Neuronal stem cell (in vitro differentiated cells): Measurements from ENCODE around the gene KCNQ1.

Experiments used
- DNase-seq: peaks from one replicate; pipeline ENCODE4 v3.0.0-alpha.2; 2013; ENCODE audit warnings: low spot score
- H2AFZ ChIP-seq: one replicate; pipeline ENCODE4 v1.6.1; 2013; ENCODE audit warnings: mild to moderate bottlenecking, low read length, inconsistent platforms
- H2AK5ac ChIP-seq: 2 replicates; pipeline ENCODE4 v1.6.1; 2013; ENCODE audit warnings: low read depth, mild to moderate bottlenecking, inconsistent platforms, low read length, moderate library complexity, mixed read lengths
- H2BK120ac ChIP-seq: 2 replicates; pipeline ENCODE4 v1.6.1; 2013; ENCODE audit warnings: low read depth, mild to moderate bottlenecking, inconsistent platforms, low read length, moderate library complexity, mixed read lengths
- H2BK12ac ChIP-seq: one replicate; pipeline ENCODE4 v1.6.1; 2013; ENCODE audit warnings: low read length, inconsistent platforms
- H2BK15ac ChIP-seq: 2 replicates; pipeline ENCODE4 v1.6.1; 2013; ENCODE audit warnings: mild to moderate bottlenecking, low read length, inconsistent platforms, mixed read lengths
- H2BK5ac ChIP-seq: one replicate; pipeline ENCODE4 v1.6.1; 2013; ENCODE audit warnings: inconsistent platforms, mild to moderate bottlenecking, low read length, moderate library complexity
- H3K14ac ChIP-seq: one replicate; pipeline ENCODE4 v1.6.1; 2013; ENCODE audit warnings: low read length, inconsistent platforms
- H3K18ac ChIP-seq: 2 replicates; pipeline ENCODE4 v1.6.1; 2013; ENCODE audit warnings: low read length, inconsistent platforms
- H3K23ac ChIP-seq: 2 replicates; pipeline ENCODE4 v1.6.1; 2013; ENCODE audit warnings: low read depth, mild to moderate bottlenecking, mixed read lengths, low read length, inconsistent platforms; ENCODE audit not compliant: poor library complexity
- H3K27ac ChIP-seq: replicated peaks from 3 replicates; pipeline ENCODE4 v1.5.1; 2013; ENCODE audit warnings: low read length, inconsistent platforms
- H3K27me3 ChIP-seq, 3 experiments: 2 replicates each; pipeline ENCODE4 v1.6.1; 2013; ENCODE audit warnings: low read length in 3 of 3, mild to moderate bottlenecking in 2 of 3, inconsistent platforms in 1 of 3, low read depth in 1 of 3, mixed read lengths in 1 of 3, moderate library complexity in 1 of 3; ENCODE audit not compliant: control insufficient read depth in 3 of 3, insufficient read depth in 3 of 3
- H3K36me3 ChIP-seq, 2 donors: replicated peaks in 1 of 2; 2 replicates each; pipeline ENCODE4 v1.6.1; 2013; ENCODE audit warnings: low read length in 2 of 2; ENCODE audit not compliant: control insufficient read depth in 2 of 2, insufficient read depth in 2 of 2
- H3K4ac ChIP-seq: 2 replicates; pipeline ENCODE4 v1.6.1; 2013; ENCODE audit warnings: inconsistent platforms, mild to moderate bottlenecking, low read length, moderate library complexity
- H3K4me1 ChIP-seq, 2 donors: 1 replicate in 1 of 2; 2 replicates in 1 of 2; pipeline ENCODE4 v1.6.1; 2013; ENCODE audit warnings: low read length in 2 of 2, low read depth in 1 of 2; ENCODE audit not compliant: control insufficient read depth in 2 of 2, insufficient read depth in 1 of 2
- H3K4me2 ChIP-seq: one replicate; pipeline ENCODE4 v1.6.1; 2013; ENCODE audit warnings: mild to moderate bottlenecking, low read length, inconsistent platforms; ENCODE audit not compliant: insufficient read depth, poor library complexity, severe bottlenecking
- H3K4me3 ChIP-seq, 2 donors: 2 replicates each; pipeline ENCODE4 v1.5.1; 2013; ENCODE audit warnings: low read length in 2 of 2, mild to moderate bottlenecking in 2 of 2, inconsistent platforms in 1 of 2, moderate library complexity in 1 of 2
- H3K79me1 ChIP-seq: one replicate; pipeline ENCODE4 v1.6.1; 2013; ENCODE audit warnings: low read depth, mild to moderate bottlenecking, inconsistent platforms, low read length, moderate library complexity
- H3K9ac ChIP-seq: one replicate; pipeline ENCODE4 v1.6.1; 2013; ENCODE audit warnings: mild to moderate bottlenecking, low read depth, low read length, inconsistent platforms; ENCODE audit not compliant: poor library complexity
- H3K9me3 ChIP-seq, 2 donors: replicated peaks in 1 of 2; 2 replicates each; pipeline versions ENCODE3 to v1.6.1; 2013; ENCODE audit warnings: low read length in 2 of 2, mild to moderate bottlenecking in 2 of 2, inconsistent platforms in 1 of 2, low read depth in 1 of 2, mixed read lengths in 1 of 2, moderate library complexity in 1 of 2; ENCODE audit not compliant: control insufficient read depth in 2 of 2, insufficient read depth in 1 of 2
- H4K8ac ChIP-seq: one replicate; pipeline ENCODE4 v1.6.1; 2013; ENCODE audit warnings: low read depth, mild to moderate bottlenecking, inconsistent platforms, low read length, moderate library complexity
- H4K91ac ChIP-seq: one replicate; pipeline ENCODE4 v1.6.1; 2013; ENCODE audit warnings: low read length, low read depth, mild to moderate bottlenecking, inconsistent platforms; ENCODE audit not compliant: poor library complexity
- WGBS, 2 donors: extraction: QIAGEN DNeasy Blood & Tissue Kit; methylation state at CpG; one replicate each; pipeline ENCODE4 v1.1.7; 2013; ENCODE audit warnings: missing lambda C conversion rate in 2 of 2, mixed read lengths in 1 of 2; ENCODE audit not compliant: insufficient read length in 2 of 2, insufficient replicate concordance in 1 of 2; ENCODE audit errors: extremely low coverage in 2 of 2; 5-methylcytosine and 5-hydroxymethylcytosine counted together

The KCNQ1 gene

GRCh38 chr11:2421226-2421994 lies 23.4 kb upstream of the KCNQ1 start:
- Histone ChIP-seq H3K23ac (peak overlapping the region; percentile 68), H2AK5ac (peak overlapping the region; percentile 99), H3K4me3 (no peak overlapping the region), H3K27ac (no peak overlapping the region), H2BK5ac (peak overlapping the region; percentile 95), H2BK12ac (peak overlapping the region; percentile 91), H2BK15ac (peak overlapping the region; percentile 100), H3K4me1 (peaks cover 4 to 10% of the 10 kb centered on the region in 2 donors), H3K4ac (peak overlapping the region; percentile 38), H2BK120ac (peak overlapping the region; percentile 93), H3K79me1 (peaks cover 2% of the 10 kb centered on the region), H3K18ac (peak overlapping the region; percentile 95), H4K8ac (peak overlapping the region; percentile 100), H4K91ac (no peak overlapping the region), H3K4me2 (no peak overlapping the region), H3K14ac (peak overlapping the region; percentile 94), H2AFZ (peak overlapping the region; percentile 99), H3K27me3 (no peaks in the 10 kb centered on the region), H3K9ac (peak overlapping the region; percentile 86), H3K36me3 (no peaks in the 10 kb centered on the region), H3K9me3 (no peaks in the 10 kb centered on the region)
- no CpG with 5 or more reads among the region's 19 CpGs for WGBS, 2 donors
- no peak for DNase-seq

GRCh38 chr11:2421996-2422395 lies 22.8 kb upstream of the KCNQ1 start:
- WGBS, 2 donors, result no CpG with 5 or more reads among the region's 17 CpGs
- Histone ChIP-seq H3K4me2 (no peak overlapping the region), H2BK12ac (no peak overlapping the region), H3K9ac (no peak overlapping the region), H2AFZ (no peak overlapping the region), H3K27me3 (no peaks in the 10 kb centered on the region), H3K4me1 (peaks cover 4 to 10% of the 10 kb centered on the region in 2 donors), H3K36me3 (no peaks in the 10 kb centered on the region), H3K79me1 (peaks cover 2% of the 10 kb centered on the region), H3K4ac (no peak overlapping the region), H4K91ac (no peak overlapping the region), H2AK5ac (peak overlapping the region; percentile 99), H3K4me3 (no peak overlapping the region), H4K8ac (no peak overlapping the region), H2BK120ac (no peak overlapping the region), H3K27ac (no peak overlapping the region), H3K23ac (no peak overlapping the region), H2BK5ac (no peak overlapping the region), H3K9me3 (no peaks in the 10 kb centered on the region), H3K14ac (peak overlapping the region; percentile 8), H2BK15ac (peak overlapping the region; percentile 85), H3K18ac (peak overlapping the region; percentile 5)
- DNase-seq, result no peak

- Histone ChIP-seq H3K79me1 (peaks cover 2% of the 10 kb centered on the region), H3K9me3 (no peaks in the 10 kb centered on the region), H3K27me3 (no peaks in the 10 kb centered on the region), H4K91ac (no peak overlapping the region), H3K36me3 (no peaks in the 10 kb centered on the region), H3K27ac (no peak overlapping the region), H2AK5ac (peak overlapping the region; percentile 99), H3K4me3 (no peak overlapping the region), H2AFZ (no peak overlapping the region), H3K4me1 (peaks cover 4 to 10% of the 10 kb centered on the region in 2 donors), H3K4ac (no peak overlapping the region), H2BK120ac (no peak overlapping the region), H3K14ac (peak overlapping the region; percentile 8), H3K18ac (peak overlapping the region; percentile 19), H2BK12ac (no peak overlapping the region), H2BK5ac (no peak overlapping the region), H3K4me2 (no peak overlapping the region), H2BK15ac (peak overlapping the region; percentile 85), H3K9ac (no peak overlapping the region), H4K8ac (no peak overlapping the region), H3K23ac (no peak overlapping the region)
- WGBS, 2 donors, result no CpG with 5 or more reads among the region's 14 CpGs
- DNase-seq, result no peak
Observed at GRCh38 chr11:2422461-2423156, 22.2 kb upstream of the KCNQ1 start.
